GM20000 (cell line): Measurements from ENCODE around the gene MAP7D1.

ENCODE experiments used
- DNase-seq: peaks from one replicate; pipeline ENCODE4 v3.0.0; 2012; ENCODE audit warnings: low spot score
- TF ChIP-seq, protein P1 (sequence below): IDR thresholded peaks from 2 replicates; pipeline ENCODE4 v1.5.1; 2012; ENCODE audit warnings: mild to moderate bottlenecking, control low read depth; ENCODE audit errors: extremely low read depth, missing control alignments

MAP7D1 gene

GRCh38 chr1:36136535-36136934 is 19.4 kb upstream of the MAP7D1 start:
- TF ChIP-seq, protein P1, sequence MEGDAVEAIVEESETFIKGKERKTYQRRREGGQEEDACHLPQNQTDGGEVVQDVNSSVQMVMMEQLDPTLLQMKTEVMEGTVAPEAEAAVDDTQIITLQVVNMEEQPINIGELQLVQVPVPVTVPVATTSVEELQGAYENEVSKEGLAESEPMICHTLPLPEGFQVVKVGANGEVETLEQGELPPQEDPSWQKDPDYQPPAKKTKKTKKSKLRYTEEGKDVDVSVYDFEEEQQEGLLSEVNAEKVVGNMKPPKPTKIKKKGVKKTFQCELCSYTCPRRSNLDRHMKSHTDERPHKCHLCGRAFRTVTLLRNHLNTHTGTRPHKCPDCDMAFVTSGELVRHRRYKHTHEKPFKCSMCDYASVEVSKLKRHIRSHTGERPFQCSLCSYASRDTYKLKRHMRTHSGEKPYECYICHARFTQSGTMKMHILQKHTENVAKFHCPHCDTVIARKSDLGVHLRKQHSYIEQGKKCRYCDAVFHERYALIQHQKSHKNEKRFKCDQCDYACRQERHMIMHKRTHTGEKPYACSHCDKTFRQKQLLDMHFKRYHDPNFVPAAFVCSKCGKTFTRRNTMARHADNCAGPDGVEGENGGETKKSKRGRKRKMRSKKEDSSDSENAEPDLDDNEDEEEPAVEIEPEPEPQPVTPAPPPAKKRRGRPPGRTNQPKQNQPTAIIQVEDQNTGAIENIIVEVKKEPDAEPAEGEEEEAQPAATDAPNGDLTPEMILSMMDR, result no peak
- no peak for DNase-seq

- no peak for DNase-seq
- TF ChIP-seq, protein P1, result no peak
Measured at GRCh38 chr1:36137226-36137625, 18.7 kb upstream of the MAP7D1 start.

DNA sequence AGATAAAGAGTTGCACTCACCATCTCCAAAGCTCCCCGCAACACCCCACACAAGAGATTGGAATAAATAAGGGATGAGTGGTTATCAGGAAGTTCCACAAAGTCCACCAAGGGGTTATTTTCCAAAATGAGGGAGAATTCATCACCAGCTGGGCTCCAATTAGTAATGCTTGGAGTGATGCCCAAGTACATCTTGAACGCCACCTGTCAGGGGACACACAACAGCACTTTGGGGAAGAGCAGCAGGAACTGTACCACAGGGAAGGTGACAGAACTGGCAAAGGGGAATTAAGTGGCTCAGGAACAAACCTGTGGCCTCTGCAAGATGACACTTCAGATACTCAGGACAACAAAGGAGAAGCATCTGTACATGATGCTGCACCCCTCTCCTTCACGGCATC is 18.2 kb upstream of the MAP7D1 start:
- DNase-seq, result no peak
- TF ChIP-seq, protein P1, result no peak

GRCh38 chr1:36139521-36139920 is 16.4 kb upstream of the MAP7D1 start:
- DNase-seq, result no peak

DNA sequence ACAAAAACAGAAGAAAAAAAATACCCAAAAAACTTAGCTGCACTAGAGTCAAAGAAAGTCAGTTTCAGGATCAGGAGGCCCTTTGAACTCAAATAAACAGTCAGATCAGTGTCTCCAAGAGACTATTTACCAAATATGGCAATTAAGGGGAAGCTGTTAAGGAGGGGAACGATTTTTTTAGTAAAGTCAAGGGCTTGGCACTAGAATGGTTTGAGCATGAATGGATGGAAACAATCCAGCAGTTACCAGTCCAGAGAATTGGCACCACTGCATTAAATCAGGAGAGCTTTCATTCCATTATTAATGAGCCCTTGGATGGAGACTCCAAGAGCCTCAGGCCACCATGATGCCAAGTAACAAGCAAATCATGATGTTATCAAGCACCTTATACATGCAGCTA is 13.8 kb upstream of the MAP7D1 start:
- no peak for DNase-seq
- TF ChIP-seq, protein P1, result no peak

More at GRCh38 chr1:36139521-36139920, 16.4 kb upstream of the MAP7D1 start:
- TF ChIP-seq, protein P1, result no peak

DNA sequence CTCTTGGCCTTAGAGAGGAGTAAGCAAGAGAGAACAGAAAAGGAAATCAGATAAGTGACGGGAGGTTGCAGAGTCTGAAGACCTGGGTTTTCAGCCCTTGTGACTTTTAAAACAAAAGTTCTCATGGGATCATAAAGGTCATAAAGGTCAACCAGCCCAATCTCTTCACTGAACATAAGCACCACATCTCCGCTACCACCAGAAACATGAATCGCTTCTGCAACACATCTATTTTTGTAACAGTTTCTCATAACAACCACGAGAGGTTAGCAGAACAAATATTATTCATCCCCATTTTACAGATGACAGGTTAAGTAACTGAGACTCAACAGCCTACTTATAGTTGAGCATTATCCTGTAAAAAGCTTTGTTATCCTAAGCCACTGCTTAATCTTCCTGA is 12.5 kb upstream of the MAP7D1 start:
- TF ChIP-seq, protein P1, result no peak
- DNase-seq, result peak; percentile 62

DNA sequence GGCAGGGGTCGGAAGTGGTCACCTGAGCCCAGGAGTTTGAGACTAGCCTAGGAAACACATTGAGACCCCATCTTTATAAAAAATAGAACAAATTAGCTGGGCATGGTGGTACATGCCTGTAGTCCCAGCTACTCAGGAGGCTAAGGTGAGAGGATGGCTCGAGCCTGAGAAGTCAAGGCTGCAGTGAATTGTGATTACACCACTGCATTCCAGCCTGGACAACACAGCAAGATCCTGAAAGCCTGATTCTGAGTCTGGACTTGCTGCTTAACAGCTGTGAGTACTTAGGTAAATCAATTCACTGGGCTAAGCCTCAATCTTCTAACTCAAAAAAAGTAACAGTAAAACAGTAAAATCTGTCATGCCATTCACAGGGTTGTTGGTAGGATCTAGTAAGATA is 11.5 kb upstream of the MAP7D1 start:
- no peak for DNase-seq
- TF ChIP-seq, protein P1, result no peak
